Esophagus squamous epithelium (tissue), 5 donors: Measurements from ENCODE around the gene EEF1B2. TPM values are rescaled to one million over a fixed set of nuclear protein-coding genes. Genes with fewer than 3 reads are reported as not detected.
"Not testable (repeated sequence)": the region's sequence is repeated elsewhere in the genome, so short reads cannot be mapped to it uniquely, and the experiment has no call there.

Experiments
- DNase-seq: peaks from one replicate; lab custom pipeline; 2025; lab: John Stamatoyannopoulos, UW
- H3K27ac ChIP-seq, 4 donors: fragments of 200-600 bp; sonication (generic); one replicate each; pipeline ENCODE4 v1.5.1; 2016 to 2019; ENCODE audit warnings: mild to moderate bottlenecking in 1 of 4
- H3K27me3 ChIP-seq, 4 donors: fragments of 200-600 bp; sonication (generic); 1 replicate in 3 of 4; 2 replicates in 1 of 4; pipeline versions ENCODE4 v1.5.1 to v1.6.0; 2017 to 2021; ENCODE audit warnings: antibody characterized with exemption in 1 of 4
- H3K36me3 ChIP-seq, 3 donors: fragments of 200-600 bp; sonication (generic); one replicate each; pipeline ENCODE4 v1.5.1; 2016 to 2019
- H3K4me1 ChIP-seq, 3 donors: fragments of 200-600 bp; sonication (generic); one replicate each; pipeline ENCODE4 v1.5.1; 2017 to 2019
- H3K4me3 ChIP-seq, 4 donors: fragments of 200-600 bp; sonication (generic); 1 replicate in 3 of 4; 2 replicates in 1 of 4; pipeline ENCODE4 v1.5.1; 2016 to 2019; ENCODE audit warnings: mild to moderate bottlenecking in 2 of 4, moderate library complexity in 1 of 4
- H3K9me3 ChIP-seq, 3 donors: fragments of 200-600 bp; sonication (generic); one replicate each; pipeline ENCODE4 v1.5.1; 2016 to 2019
- CTCF ChIP-seq, 6 experiments: fragments of 450-650 bp in 4 of 6; fragments of 200-600 bp in 2 of 6; sonication (generic) in 2 of 6; IDR thresholded peaks; one replicate each; pipeline ENCODE4 v1.5.1; 2016 to 2019; ENCODE audit warnings: antibody characterized with exemption in 6 of 6, mild to moderate bottlenecking in 4 of 6, moderate library complexity in 4 of 6
- POLR2A ChIP-seq, 4 donors: fragments of 450-650 bp; IDR thresholded peaks; one replicate each; pipeline ENCODE4 v1.6.1; 2017; ENCODE audit warnings: antibody characterized with exemption in 4 of 4, mild to moderate bottlenecking in 4 of 4, moderate library complexity in 3 of 4
- WGBS, 2 donors: methylation state at CpG; one replicate each; pipeline ENCODE4 v1.1.5; 2018; 5-methylcytosine and 5-hydroxymethylcytosine counted together
- intact Hi-C: fragments of 100-400 bp; cut with DNase I; formaldehyde crosslinking; loops from one replicate; pipeline ENCODE4 v1.15.0; 2022
- total RNA-seq, 4 donors: library from RNA; depleted of rRNA; stranded (reverse); fragments of >200 nt; gene quantifications; one replicate each; pipeline ENCODE4 v1.1.0, GENCODE V29; 2016
- donor health status: DM: yes; HTN: yes; CAD: no.

EEF1B2 gene
- total RNA-seq, 4 donors from 2014 or later = 243 to 631 (median 564) TPM

- peaks cover 9 to 77% (median 39%) of the 10 kb centered on the region in 3 donors for H3K4me1 ChIP-seq
- H3K4me3 ChIP-seq = peak overlapping the region; percentile 72 to 86 (median 74)
- H3K36me3 ChIP-seq = peaks cover 4 to 42% (median 13%) of the 10 kb centered on the region in 3 donors
- peak overlapping the region; percentile 89 to 97 (median 94) for H3K27ac ChIP-seq
- TF ChIP-seq CTCF (IDR thresholded peaks at IDR 0.05) (peak in 1 of 6 experiments; percentile 7), POLR2A (IDR thresholded peaks at IDR 0.05) (no peak)
- 1% methylated on average over 20 to 21 of the region's 33 CpGs for WGBS, 2 donors
- H3K27me3 ChIP-seq = no peaks in the 10 kb centered on the region
- DNase-seq = no peak
- H3K9me3 ChIP-seq = no peaks in the 10 kb centered on the region
- intact Hi-C loops = no loop called here
Measured at GRCh38 chr2:206158563-206159345, 941 bp upstream of the EEF1B2 start.

GRCh38 chr2:206160125-206160806 is 571 bp downstream of the EEF1B2 start:
- Histone ChIP-seq H3K36me3 (peaks cover 4 to 48% (median 13%) of the 10 kb centered on the region in 3 donors), H3K27me3 (no peaks in the 10 kb centered on the region), H3K4me3 (peak overlapping the region; percentile 72 to 86 (median 74)), H3K27ac (peak overlapping the region; percentile 89 to 97 (median 94)), H3K4me1 (peaks cover 9 to 72% (median 34%) of the 10 kb centered on the region in 3 donors), H3K9me3 (no peaks in the 10 kb centered on the region)
- intact Hi-C loops = no loop called here
- TF ChIP-seq CTCF (IDR thresholded peaks at IDR 0.05) = peak in 1 of 6 experiments; percentile 4
- TF ChIP-seq POLR2A (IDR thresholded peaks at IDR 0.05) = no peak
- DNase-seq = no peak
- 3 to 5% methylated on average over 15 to 19 of the region's 30 CpGs for WGBS, 2 donors

GRCh38 chr2:206160807-206161179 is 1.1 kb downstream of the EEF1B2 start:
- Histone ChIP-seq H3K27me3 (no peaks in the 10 kb centered on the region), H3K4me1 (peaks cover 9 to 66% (median 34%) of the 10 kb centered on the region in 3 donors), H3K36me3 (peaks cover 4 to 45% (median 13%) of the 10 kb centered on the region in 3 donors), H3K4me3 (peak overlapping the region; percentile 72 to 86 (median 74)), H3K9me3 (no peaks in the 10 kb centered on the region), H3K27ac (peak overlapping the region; percentile 89 to 97 (median 94))
- intact Hi-C loops = no loop called here
- no peak for DNase-seq
- 21 to 44% methylated on average over 2 of the region's 2 CpGs for WGBS, 2 donors
- TF ChIP-seq CTCF (IDR thresholded peaks at IDR 0.05) = no peak
- TF ChIP-seq POLR2A (IDR thresholded peaks at IDR 0.05) = no peak

GRCh38 chr2:206162401-206162800 is 2.7 kb downstream of the EEF1B2 start:
- intact Hi-C loops, DNase-seq, H3K27me3 ChIP-seq, H3K9me3 ChIP-seq, H3K4me3 ChIP-seq, H3K27ac ChIP-seq: not testable (repeated sequence)
- peaks cover 4 to 45% (median 13%) of the 10 kb centered on the region in 3 donors for H3K36me3 ChIP-seq
- 68 to 70% methylated on average over 4 of the region's 4 CpGs for WGBS, 2 donors
- H3K4me1 ChIP-seq = peaks cover 9 to 55% (median 26%) of the 10 kb centered on the region in 3 donors

GRCh38 chr2:206163251-206163880 is 3.7 kb downstream of the EEF1B2 start:
- no peak for DNase-seq
- peaks cover 9 to 45% (median 18%) of the 10 kb centered on the region in 3 donors for H3K4me1 ChIP-seq
- WGBS, 2 donors = 75 to 84% methylated on average over 3 of the region's 3 CpGs
- no peak overlapping the region for H3K27ac ChIP-seq
- intact Hi-C loops = no loop called here
- H3K9me3 ChIP-seq = no peaks in the 10 kb centered on the region
- no peak for TF ChIP-seq CTCF (IDR thresholded peaks at IDR 0.05)
- TF ChIP-seq POLR2A (IDR thresholded peaks at IDR 0.05) = no peak
- H3K4me3 ChIP-seq = no peak overlapping the region
- H3K36me3 ChIP-seq = peaks cover 4 to 53% (median 13%) of the 10 kb centered on the region in 3 donors
- no peaks in the 10 kb centered on the region for H3K27me3 ChIP-seq
